ENCODE data around the gene ANKS1B. TPM values are rescaled to one million over a fixed set of nuclear protein-coding genes. Genes with fewer than 3 reads are reported as not detected.

ANKS1B gene
- total and polyA plus RNA-seq, 7 donors = 0.46 to 7.4 (median 3.6) TPM

GRCh38 chr12:99265648-99266047, 719.1 kb downstream of the ANKS1B start:
- ATAC-seq (no peak), DNase-seq (no peak)
- Histone ChIP-seq H3K4me1 (no peaks in the 10 kb centered on the region), H3K36me3 (ENCODE audit: insufficient read depth in 1 of 2, low read depth in 1 of 2) (no peaks in the 10 kb centered on the region), H3K4me3 (no peak overlapping the region), H3K9me3 (no peaks in the 10 kb centered on the region), H3K27ac (no peak overlapping the region), H3K27me3 (ENCODE audit: insufficient read depth in 3 of 3, low read length in 2 of 3) (no peaks in the 10 kb centered on the region)
- intact Hi-C loops (cut with DNase I) = no loop called here
- TF ChIP-seq, protein P1, sequence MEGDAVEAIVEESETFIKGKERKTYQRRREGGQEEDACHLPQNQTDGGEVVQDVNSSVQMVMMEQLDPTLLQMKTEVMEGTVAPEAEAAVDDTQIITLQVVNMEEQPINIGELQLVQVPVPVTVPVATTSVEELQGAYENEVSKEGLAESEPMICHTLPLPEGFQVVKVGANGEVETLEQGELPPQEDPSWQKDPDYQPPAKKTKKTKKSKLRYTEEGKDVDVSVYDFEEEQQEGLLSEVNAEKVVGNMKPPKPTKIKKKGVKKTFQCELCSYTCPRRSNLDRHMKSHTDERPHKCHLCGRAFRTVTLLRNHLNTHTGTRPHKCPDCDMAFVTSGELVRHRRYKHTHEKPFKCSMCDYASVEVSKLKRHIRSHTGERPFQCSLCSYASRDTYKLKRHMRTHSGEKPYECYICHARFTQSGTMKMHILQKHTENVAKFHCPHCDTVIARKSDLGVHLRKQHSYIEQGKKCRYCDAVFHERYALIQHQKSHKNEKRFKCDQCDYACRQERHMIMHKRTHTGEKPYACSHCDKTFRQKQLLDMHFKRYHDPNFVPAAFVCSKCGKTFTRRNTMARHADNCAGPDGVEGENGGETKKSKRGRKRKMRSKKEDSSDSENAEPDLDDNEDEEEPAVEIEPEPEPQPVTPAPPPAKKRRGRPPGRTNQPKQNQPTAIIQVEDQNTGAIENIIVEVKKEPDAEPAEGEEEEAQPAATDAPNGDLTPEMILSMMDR (IDR thresholded peaks at IDR 0.05) = no peak
- WGBS, 3 donors = 66 to 89% (median 82%) methylated on average over 3 of the region's 3 CpGs

DNA sequence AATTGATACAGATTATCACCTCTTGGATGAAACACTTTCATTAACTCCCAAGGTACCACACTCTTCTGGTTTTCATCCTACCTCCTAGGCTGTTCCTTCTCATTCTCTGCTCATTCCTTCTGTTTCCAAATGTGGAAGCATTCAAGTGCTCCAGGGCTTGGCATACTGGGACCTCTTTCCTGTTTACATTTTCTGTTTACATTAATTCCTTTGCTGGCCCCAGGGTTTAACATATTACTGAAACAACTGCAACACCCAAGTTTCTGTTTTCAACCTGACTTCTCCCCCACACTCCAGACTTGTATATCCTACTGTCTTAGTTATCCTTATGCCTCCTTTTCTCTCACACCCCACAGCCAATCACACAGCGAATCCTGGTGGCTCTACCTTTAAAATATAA, 723.5 kb downstream of the ANKS1B start:
- no peaks in the 10 kb centered on the region for H3K27me3 ChIP-seq (ENCODE audit: insufficient read depth in 3 of 3, low read length in 2 of 3)
- H3K9me3 ChIP-seq = no peaks in the 10 kb centered on the region
- WGBS, 3 donors = 90 to 94% (median 93%) methylated on average over 1 of the region's 1 CpG
- H3K27ac ChIP-seq = no peak overlapping the region
- H3K36me3 ChIP-seq (ENCODE audit: insufficient read depth in 1 of 2, low read depth in 1 of 2) = no peaks in the 10 kb centered on the region
- intact Hi-C loops (cut with DNase I) = no loop called here
- TF ChIP-seq, protein P1 (IDR thresholded peaks at IDR 0.05) = no peak
- DNase-seq (no peak), ATAC-seq (no peak)
- H3K4me1 ChIP-seq = no peaks in the 10 kb centered on the region
- H3K4me3 ChIP-seq = no peak overlapping the region

GRCh38 chr12:99260456-99260996, 724.2 kb downstream of the ANKS1B start:
- 61 to 64% (median 64%) methylated on average over 4 of the region's 4 CpGs for WGBS, 3 donors
- Histone ChIP-seq H3K9me3 (no peaks in the 10 kb centered on the region), H3K4me1 (no peaks in the 10 kb centered on the region), H3K4me3 (no peak overlapping the region), H3K27me3 (ENCODE audit: insufficient read depth in 3 of 3, low read length in 2 of 3) (no peaks in the 10 kb centered on the region), H3K27ac (no peak overlapping the region), H3K36me3 (ENCODE audit: insufficient read depth in 1 of 2, low read depth in 1 of 2) (no peaks in the 10 kb centered on the region)
- DNase-seq (no peak), ATAC-seq (no peak)
- intact Hi-C loops (cut with DNase I) = no loop called here
- TF ChIP-seq, protein P1 (IDR thresholded peaks at IDR 0.05) = no peak

DNA sequence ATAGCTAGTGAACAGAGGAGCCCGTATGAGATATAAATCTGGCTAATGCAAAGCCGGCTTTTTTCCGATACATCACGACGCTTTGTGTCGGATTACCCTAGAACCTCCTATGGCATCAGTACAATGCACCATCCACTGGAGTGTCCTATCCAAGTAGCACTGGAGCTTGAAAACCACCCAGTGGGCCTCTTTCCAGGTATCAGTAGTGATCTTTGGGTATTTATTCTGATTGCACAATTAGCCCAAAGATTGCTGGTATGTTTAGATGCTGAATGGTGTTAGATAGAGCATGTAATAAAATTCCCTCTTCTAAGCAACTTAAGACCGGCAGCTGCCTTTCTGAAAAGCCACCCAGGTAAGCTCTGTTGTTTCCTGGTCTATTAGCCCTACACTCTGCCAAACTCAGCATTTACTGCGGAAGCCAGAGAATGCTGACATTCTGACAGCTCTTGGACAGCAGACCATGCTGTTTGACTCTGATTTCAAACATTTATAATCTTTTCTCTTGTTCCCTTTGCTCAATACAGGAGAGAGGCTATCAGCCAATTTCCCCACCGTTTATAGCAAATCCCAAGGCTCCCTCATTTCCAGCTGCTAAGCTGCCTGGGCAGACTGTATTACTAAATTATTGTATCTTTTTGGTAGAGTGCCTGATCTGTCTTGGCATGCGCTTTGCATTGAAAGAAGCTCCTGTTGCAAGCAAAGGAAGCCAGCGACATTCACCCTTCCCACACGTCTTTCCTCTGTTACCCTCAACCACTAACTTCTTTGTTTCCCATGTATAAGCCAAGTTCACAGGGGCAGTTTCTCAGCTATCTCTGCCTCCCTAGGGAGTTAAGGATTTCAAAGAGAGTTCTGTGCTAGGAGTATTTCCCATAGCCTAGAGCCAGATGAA, 725.4 kb downstream of the ANKS1B start:
- 47 to 55% (median 50%) methylated on average over 12 of the region's 12 CpGs for WGBS, 3 donors
- ATAC-seq = no peak
- H3K27me3 ChIP-seq (ENCODE audit: insufficient read depth in 3 of 3, low read length in 2 of 3) = no peaks in the 10 kb centered on the region
- H3K36me3 ChIP-seq (ENCODE audit: insufficient read depth in 1 of 2, low read depth in 1 of 2) = no peaks in the 10 kb centered on the region
- no peak overlapping the region for H3K4me3 ChIP-seq
- no peaks in the 10 kb centered on the region for H3K9me3 ChIP-seq
- H3K4me1 ChIP-seq = no peaks in the 10 kb centered on the region
- TF ChIP-seq, protein P1 (IDR thresholded peaks at IDR 0.05) = no peak
- no peak overlapping the region for H3K27ac ChIP-seq
- intact Hi-C loops (cut with DNase I) = no loop called here
- DNase-seq = no peak
